HG03520 (cell line): ENCODE data around the gene IRF1.
A peak's percentile ranks its signal among the peaks of the same experiment; 100 is the strongest.

Experiments used
- ATAC-seq: cut with Tn5 transposase; IDR thresholded peaks from one replicate; pipeline ENCODE4 v1.9.1; 2021; ENCODE audit warnings: mild to moderate bottlenecking, moderate library complexity; ENCODE audit not compliant: unreplicated experiment

Gene IRF1

DNA sequence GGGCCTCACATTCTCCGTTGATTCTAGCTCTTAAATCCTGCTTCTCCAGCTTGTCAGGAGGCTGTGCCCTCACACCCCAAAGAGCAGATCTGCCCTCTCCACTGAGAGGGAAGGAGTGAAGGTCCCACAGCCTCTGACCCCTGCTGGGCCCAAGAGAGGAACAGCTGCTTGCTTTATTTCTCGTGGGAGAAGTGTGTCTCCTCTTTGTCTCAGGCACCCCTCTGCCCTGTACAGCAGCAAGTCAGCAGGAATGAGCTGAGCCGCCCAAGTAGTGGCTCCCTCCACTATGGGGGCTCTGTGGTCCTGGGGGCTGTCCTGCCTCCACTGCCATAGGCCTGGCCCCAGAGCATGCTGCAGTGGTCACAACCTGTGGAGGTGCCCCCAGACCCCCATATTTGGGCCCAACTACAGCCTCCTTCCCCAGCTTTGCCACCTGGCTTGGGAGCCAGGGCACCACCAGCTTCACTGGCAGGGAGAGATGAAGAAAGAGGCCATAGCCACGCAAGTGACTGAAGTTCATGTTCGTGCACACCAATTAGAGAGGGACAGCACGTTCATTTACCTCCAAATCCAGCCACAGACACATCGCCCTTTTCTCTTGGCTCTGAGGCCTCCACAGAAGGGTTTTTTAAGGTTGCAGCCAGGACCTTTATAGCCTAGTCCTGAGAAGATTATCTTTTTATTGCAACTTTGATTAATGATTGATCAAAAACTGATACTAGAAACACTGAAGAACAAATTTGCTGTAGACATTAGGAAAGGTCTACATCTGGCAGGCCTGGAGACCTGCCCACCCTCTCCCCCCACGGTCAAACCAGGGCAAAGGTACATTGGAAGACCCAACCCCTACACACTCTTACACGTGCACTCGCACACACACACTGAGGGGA, 27.5 kb downstream of the IRF1 start:
- ATAC-seq, result no peak

GRCh38 chr5:132462333-132462732, 28.2 kb downstream of the IRF1 start:
- ATAC-seq, result no peak

GRCh38 chr5:132461569-132462070, 29.0 kb downstream of the IRF1 start:
- no peak for ATAC-seq

GRCh38 chr5:132460846-132461568, 29.6 kb downstream of the IRF1 start:
- no peak for ATAC-seq

DNA sequence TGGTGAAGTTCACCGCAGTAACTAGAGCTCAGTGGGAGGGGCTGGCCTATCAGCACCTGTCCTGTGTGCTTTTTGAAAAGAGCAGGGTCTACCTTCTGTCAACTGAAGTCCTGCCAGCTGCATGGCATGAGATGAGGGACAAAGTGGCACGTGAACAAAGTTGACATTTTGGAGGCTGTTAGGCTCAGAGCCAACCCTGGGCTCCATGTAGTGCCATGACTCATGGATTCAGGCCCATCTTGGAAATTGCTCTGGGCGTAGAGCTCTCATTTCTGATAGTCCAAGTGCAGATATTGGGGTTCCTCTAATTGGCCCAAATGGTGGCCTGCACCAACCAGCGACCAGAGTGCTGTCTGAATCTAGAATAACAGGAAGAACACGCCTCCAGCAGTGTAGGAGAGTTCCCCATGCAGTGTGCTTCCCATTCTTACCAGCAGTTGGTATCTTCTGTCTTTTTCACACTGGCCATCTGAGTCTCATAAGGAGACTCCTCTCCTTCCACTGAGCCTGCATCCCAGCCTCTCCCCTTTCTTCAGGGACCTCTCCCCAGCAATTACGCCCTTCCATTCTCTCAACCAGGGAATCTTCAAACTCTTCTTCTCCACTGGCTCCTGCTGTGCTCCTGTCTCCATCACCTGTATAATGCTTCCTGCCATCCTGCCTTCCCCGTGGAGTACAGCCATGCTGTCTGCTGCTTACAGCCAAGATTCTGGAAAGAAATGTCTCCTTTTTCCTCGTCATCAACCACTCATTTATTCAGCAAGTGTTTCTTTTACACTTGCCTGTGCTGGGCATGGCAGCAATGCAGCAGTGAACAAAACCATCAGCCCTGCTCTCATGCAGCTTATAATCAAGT, 30.4 kb downstream of the IRF1 start:
- ATAC-seq, result no peak

DNA sequence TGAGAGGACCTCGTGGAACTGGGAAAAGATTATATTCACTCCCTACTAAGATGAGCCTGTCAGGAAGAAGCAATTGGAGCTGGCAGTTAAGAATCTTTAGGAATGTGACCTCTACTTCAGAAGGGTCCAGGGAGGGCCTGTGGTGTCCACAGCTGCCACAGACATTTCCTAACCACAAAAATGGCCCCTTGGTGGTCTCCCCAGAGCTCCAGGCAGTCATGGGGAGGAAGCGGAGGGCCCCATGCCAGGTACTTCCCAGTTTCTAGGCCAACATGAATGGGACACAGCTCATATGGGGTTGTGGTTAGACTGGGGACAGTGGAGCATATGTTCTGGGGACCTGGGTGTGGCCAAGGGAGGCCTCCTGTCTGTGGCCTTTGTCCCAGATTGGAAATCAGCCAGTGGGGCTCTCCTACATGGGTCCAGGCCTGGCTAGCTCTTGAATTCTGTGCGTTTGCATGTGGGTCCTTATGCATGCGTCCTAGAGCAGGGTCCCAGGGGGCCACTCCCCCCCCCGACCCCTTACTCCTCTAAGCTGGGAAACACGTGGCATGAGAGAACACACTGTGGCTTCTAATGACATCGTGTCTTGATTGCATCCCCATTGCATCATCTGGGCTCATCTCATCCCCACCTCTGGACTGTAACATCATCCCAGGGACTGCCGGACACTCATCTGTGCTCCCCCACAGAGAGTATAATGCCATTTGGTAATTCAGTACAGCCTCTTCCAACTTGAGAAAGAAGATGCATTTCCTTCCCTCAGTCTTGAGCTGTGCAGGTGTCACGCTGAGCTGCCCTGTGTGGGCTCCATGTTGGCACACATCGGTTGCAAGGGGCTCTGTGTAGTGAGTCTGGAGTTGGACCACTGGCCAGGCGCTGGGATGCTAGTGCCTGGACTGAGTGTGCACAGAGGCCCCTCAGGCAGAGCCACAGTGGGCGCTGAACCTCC, 31.3 kb downstream of the IRF1 start:
- no peak for ATAC-seq

- ATAC-seq, result peak; percentile 59
Measured at GRCh38 chr5:132458651-132459030, 31.9 kb downstream of the IRF1 start.

DNA sequence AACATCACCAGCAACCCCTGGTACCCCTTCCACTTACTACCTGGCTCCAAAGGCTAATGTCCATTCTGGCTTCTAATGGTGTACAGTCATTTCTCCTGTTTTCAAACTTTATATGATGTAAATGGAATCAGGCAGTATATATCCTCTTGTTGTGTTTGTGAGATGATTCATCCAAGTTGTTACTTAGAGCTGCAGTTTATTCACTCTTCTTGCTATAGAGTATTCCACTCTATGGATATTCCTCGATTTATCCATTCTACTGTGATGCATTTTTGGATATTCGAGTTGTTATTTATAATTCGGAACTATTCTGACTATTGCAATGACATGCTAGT, 32.4 kb downstream of the IRF1 start:
- ATAC-seq, result no peak

- no peak for ATAC-seq
Measured at GRCh38 chr5:132457371-132458225, 33.0 kb downstream of the IRF1 start.

DNA sequence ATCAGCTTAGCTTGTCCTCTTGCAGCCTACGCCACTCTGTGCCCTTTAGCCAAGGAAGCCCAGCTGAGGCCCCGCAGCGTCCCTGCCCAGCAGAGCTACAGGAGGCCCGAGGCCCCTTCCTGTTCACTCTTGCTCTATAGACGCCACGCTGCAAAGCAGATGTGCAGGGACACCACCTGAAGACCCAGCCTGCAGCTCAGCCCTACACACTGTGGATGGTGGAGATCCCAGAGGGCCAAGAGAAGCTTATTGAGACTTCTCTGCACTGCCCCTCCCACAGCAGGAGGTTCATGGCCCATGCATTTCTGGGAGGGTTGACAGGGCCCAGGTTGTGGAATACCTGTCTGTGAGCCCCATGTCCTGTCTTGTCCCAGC, 33.6 kb downstream of the IRF1 start:
- no peak for ATAC-seq

DNA sequence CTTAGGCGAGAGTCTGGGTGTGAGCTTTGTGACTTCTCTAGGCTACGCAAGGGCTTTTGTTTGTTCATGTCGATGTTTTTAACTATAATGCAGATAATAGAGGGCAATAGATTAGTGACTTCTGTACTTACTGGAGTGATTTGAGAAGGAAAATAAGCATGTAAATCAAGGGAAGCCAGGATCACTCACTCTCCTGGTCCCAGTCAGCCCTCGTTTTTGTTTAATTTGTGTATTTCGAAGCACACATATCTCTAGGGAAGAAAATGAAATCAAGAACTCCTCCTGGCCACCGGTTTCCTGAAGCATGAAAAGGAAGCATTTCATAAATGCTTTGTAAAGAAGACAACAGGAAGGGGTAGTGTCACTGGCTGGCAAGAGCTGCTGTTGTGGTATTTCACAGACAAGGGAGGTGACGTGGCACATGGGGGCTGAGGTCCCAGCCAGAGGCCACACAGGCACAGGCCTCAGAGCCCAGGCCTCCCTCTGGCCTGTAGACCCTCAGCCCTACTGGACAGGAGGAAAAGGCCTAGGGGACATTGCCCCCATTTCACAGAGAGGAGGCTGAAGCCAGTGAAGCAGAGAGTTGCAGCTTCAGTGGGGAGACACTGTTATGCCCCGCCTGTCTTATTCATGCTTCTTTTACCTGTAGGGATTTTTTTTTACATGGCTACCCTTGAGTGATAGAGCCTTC, 34.1 kb downstream of the IRF1 start:
- no peak for ATAC-seq

- no peak for ATAC-seq
Measured at GRCh38 chr5:132455614-132456115, 34.9 kb downstream of the IRF1 start.

DNA sequence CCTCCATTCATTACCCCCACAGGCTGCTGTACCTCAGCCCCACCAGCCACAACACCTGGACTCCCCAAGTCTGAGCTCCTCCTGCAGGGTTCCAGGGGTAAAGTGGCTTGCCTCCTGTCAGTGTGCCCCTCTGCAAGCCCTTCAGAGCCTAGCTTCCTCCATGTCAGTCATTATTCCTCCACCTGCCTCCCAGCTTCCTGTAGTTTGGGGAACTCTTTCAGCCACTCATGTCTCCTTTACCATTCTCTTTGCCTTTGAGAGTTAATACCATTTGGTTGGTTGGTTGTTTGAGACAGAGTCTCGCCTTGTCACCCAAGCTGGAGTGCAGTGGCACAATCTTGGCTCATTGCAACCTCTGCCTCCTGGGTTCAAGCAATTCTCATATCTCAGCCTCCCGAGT, 36.2 kb downstream of the IRF1 start:
- ATAC-seq, result no peak

- ATAC-seq, result no peak
Measured at GRCh38 chr5:132451387-132451786, 39.2 kb downstream of the IRF1 start.

- ATAC-seq, result no peak
Measured at GRCh38 chr5:132449060-132449459, 41.5 kb downstream of the IRF1 start.

- no peak for ATAC-seq
Measured at GRCh38 chr5:132447196-132447595, 43.4 kb downstream of the IRF1 start.

- ATAC-seq, result no peak
Measured at GRCh38 chr5:132446621-132447020, 44.0 kb downstream of the IRF1 start.

GRCh38 chr5:132445930-132446329, 44.6 kb downstream of the IRF1 start:
- ATAC-seq, result no peak

DNA sequence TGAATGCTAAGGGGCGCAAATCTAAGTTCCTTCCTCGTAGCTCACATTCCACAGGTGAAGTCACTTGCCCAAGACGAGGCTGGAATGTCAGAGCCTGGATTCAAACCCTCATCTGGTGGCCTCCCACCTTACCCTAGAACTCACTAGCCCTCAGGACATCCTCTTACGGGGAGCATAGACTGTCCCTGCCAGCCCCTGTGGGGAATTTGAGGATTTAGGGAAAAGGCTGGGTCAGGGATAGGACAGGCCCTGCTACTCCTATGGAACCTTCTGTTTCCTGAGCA, 45.0 kb downstream of the IRF1 start:
- ATAC-seq, result no peak
